GM21381 (cell line): ENCODE data around the gene DNM3.
"Not testable (repeated sequence)": the region's sequence is repeated elsewhere in the genome, so short reads cannot be mapped to it uniquely, and the experiment has no call there.

Experiments used
- ATAC-seq: cut with Tn5 transposase; IDR thresholded peaks from one replicate; pipeline ENCODE4 v1.9.1; 2021; ENCODE audit warnings: mild to moderate bottlenecking, moderate library complexity; ENCODE audit not compliant: unreplicated experiment

DNM3 gene

GRCh38 chr1:171841050-171841910 is at the start of gene DNM3:
Gene DNM3, plus strand, starts transcription at chr1:171841498. Its CDS starts 159 bp downstream, at chr1:171841657.
- ATAC-seq = peak; percentile 79

DNA sequence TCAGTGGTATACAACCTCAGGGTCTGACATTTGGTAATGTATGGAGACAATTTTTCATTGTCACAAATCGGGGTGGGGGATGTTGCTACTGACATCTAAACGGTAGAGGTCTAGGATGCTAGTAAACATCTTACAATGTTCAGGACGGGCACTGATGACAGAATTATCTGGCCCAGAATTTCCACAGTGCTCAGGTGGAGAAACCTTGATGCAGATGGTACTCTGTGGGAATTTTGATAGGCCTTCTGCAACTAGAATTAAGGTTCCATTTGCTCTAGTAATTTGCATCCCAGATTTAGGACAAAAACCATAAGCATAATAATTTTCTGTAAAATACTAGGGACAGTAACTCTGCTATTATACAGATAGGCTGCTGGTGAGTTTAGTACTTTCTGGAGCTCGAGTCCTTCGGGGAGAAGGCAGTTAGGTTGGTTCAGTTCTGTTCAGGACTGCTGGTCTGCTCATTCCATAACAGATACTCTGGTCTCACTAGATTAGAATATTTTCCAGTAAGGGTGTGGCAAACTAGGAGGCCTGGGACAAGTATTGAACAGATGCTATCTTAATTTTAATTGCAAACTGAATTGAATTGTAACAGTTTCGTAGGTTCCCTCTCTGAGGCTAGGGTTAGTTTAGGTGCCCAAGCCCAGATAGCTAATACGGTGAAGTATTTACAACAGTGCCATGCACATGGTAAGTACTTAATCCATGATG is 48.5 kb upstream of the DNM3 start:
- no peak for ATAC-seq

- no peak for ATAC-seq
These were observed 47.7 kb upstream of the DNM3 start for GRCh38 chr1:171793636-171794035.

DNA sequence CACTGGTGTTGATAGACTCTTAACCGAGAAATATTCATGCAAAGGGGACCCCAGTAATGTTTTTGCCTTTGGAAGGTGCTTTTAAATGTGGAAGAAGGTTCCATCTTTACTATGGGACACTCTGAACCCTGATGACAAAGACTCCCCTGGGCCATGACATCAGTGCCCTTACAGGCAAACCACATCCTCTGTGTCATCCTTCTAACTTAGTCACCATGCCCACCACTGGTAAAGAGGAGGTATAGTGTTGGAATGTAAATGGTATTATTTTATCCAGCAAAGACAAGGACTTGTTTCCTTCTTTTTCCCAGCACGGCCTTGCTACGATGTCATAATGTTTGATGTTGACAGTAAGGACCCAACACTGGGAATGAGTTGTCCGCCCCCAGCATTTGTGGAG is 47.2 kb upstream of the DNM3 start:
- ATAC-seq = no peak

GRCh38 chr1:171796592-171796991 is 44.7 kb upstream of the DNM3 start:
- no peak for ATAC-seq

- no peak for ATAC-seq
These were observed 43.0 kb upstream of the DNM3 start for GRCh38 chr1:171798311-171798710.

GRCh38 chr1:171798765-171799164 is 42.5 kb upstream of the DNM3 start:
- no peak for ATAC-seq

GRCh38 chr1:171799166-171799565 is 42.1 kb upstream of the DNM3 start:
- no peak for ATAC-seq

DNA sequence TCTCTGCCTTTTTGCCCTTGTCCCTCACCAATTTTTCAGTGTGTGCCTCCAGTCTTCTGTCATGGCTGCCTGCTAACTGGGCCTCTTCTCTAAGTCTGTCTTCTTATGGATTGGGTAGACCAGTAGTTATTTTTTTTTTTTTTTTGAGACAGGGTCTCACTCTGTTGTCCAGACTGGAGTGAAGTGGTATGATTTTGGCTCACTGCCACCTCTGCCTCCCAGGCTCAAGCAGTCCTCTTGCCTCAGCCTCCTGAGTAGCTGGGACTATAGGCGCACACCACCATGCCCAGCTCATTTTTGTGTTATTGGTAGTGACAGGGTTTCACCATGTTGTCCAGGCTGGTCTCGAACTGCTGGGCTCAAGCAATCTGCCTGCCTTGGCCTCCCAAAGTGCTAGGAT is 41.6 kb upstream of the DNM3 start:
- ATAC-seq = not testable (repeated sequence)

- ATAC-seq = no peak
These were observed 41.0 kb upstream of the DNM3 start for GRCh38 chr1:171800342-171800741.

- ATAC-seq = no peak
These were observed 40.4 kb upstream of the DNM3 start for GRCh38 chr1:171800851-171801250.

DNA sequence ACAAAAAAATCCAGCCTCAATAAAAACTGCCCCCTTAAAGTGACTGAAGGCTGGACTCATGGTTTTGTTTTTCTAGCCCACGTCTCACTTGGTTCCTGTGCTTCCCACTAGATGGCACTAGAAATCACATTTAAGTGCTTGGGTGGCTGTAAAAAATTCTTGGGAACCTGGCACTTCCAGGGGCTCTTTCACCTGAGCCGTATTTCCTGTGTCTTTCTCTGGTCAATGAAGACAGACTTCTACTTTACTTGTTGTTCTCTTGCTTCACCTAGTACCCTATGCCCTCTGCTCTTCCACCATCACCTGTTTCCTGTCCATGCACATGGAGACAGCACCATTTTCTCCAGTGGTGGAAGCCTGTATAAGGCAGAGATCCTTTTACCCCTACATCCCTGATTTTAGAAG is 39.8 kb upstream of the DNM3 start:
- ATAC-seq = no peak

DNA sequence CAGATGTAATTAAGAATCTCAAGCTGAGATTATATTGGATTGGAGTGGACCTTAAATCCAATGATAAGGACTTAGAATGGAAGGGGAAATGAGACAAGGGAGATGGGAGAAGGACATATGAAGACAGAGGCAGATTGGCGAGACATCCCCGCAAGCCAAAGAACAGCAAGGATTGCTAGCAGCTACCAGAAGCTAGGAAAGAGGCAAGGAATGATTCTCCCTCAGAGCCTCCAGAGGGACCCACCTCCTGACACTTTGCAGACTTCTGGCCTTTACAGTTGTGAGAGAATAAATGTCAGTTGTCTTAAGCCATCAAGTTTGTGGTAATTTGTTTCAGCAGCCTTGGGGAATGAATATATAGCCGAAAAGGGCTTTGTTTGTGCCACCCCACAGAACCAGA is 39.1 kb upstream of the DNM3 start:
- no peak for ATAC-seq

DNA sequence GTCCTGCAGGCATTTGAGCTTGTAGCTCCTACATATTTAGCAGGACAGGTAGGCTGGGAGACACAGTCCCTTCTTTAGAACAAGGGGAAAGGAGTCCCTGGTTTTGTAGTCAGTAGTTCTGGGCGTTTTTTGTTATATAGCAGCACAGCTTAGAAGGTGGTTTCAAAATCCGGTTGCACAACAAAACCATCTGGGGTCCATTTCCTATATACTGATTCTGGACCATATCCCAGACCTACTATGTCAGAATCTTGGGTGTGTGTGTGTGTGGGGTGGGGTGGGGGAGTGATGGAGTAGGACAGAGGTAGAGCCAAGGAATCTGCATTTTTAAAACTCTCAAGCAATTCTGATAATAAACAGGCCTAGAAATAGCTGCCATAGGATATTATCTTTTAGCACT is 38.3 kb upstream of the DNM3 start:
- no peak for ATAC-seq

- no peak for ATAC-seq
These were observed 37.8 kb upstream of the DNM3 start for GRCh38 chr1:171803461-171804022.

- peak; percentile 75 for ATAC-seq
These were observed 35.7 kb upstream of the DNM3 start for GRCh38 chr1:171805395-171806115.

- ATAC-seq = no peak
These were observed 33.7 kb upstream of the DNM3 start for GRCh38 chr1:171807556-171807955.

DNA sequence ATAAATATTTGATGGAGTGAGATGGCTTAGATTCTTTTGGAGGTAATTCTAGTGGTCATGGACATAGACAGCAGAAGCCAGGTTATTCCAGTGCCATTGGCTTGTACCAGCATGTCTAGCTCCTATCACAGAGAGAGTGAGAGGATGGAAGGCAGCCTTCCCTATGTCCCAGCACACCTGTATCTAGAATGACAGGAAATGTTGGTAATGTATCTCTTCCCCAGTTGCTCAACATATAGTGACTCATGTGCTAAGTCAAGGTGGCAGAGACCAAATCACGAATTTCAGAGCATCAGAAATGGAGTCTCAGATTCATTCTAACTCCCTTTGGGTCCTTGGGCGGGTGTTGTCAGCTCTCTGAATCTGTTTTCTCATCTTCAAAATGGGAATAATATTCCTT is 31.5 kb upstream of the DNM3 start:
- no peak for ATAC-seq

GRCh38 chr1:171811672-171812071 is 29.6 kb upstream of the DNM3 start:
- ATAC-seq = no peak

DNA sequence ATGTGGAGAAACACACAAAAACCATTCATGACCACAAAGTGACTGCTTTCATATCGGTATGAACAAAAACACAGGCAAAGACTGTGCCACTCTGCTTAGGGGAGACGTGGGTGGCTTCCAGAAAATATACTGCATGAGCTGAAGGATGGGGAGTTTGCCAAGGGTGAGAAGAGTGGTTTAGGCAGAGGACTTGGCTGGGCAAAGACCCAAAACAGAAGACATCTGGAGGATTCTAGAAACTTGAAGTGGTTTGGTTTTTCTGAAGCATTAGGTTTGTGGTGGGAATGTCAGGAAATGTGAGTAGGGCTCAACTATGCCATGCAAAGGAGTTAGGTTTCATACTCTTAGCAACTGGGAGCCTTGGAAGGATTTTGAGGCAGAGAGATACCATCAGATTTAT is 26.6 kb upstream of the DNM3 start:
- no peak for ATAC-seq

DNA sequence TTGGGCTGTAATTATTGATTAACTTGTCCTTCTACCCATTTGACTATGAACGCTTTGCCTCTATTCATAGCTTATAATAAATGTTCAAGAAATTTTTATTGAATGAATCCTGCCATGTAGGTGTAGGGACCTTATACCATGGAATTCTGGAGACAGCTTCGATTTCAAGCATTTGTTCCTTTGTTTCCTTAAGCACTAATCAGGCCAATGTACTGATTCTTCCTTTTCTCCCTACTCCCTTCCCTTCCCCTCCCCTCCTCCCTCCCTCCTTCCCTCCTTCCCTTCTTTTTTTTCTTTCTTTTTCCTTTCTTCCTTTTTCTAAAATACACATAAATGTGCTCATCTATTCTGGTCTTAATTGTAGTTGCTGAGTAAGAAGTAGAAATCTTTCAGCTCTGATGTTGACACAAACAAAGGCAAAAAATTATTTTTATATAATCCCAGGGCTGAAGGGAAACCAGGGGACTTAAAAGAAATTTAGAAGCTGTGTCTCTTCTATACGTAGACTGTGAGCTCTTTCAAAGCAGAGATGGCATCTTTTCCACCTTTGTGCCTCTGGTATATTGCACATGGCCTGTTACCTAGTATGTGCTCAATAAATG is 24.9 kb upstream of the DNM3 start:
- no peak for ATAC-seq
